ENCODE measurements around the gene ABCC10. TPM values are rescaled to one million over a fixed set of nuclear protein-coding genes. Genes with fewer than 3 reads are reported as not detected.
A peak's percentile ranks its signal among the peaks of the same experiment; 100 is the strongest.

Gene ABCC10
- total and polyA plus RNA-seq, 10 of the 15 experiments (the other 5 are each of a cell fraction or from before 2014, with no cell fraction given), result 0.80 to 18.2 (median 6.4) TPM

GRCh38 chr6:43476746-43477145, 49.4 kb downstream of the ABCC10 start:
- no peak for TF ChIP-seq MYC (IDR thresholded peaks at IDR 0.05; ENCODE audit: insufficient read depth, insufficient read length, insufficient replicate concordance, low read length, severe bottlenecking)
- TF ChIP-seq NFYB (IDR thresholded peaks at IDR 0.05; ENCODE audit: insufficient read depth, low read depth, low read length), result no peak
- no peak for TF ChIP-seq SP1 (IDR thresholded peaks at IDR 0.05; ENCODE audit: low read depth, low read length)
- no peak for TF ChIP-seq ZBTB4 (CRISPR knock-in tag; IDR thresholded peaks at IDR 0.05)
- TF ChIP-seq MAX (IDR thresholded peaks at IDR 0.05; ENCODE audit: low read depth, low read length), result no peak
- no peak for TF ChIP-seq MTA3 (IDR thresholded peaks at IDR 0.05; ENCODE audit: borderline replicate concordance, low read length)
- TF ChIP-seq KLF5 (IDR thresholded peaks at IDR 0.05; ENCODE audit: partially characterized antibody), result no peak
- TF ChIP-seq FOS (IDR thresholded peaks at IDR 0.05; ENCODE audit: borderline replicate concordance, extremely low read depth, insufficient read length), result no peak
- no peak for TF ChIP-seq DPF2 (IDR thresholded peaks at IDR 0.05)
- TF ChIP-seq TCF7 (IDR thresholded peaks at IDR 0.05; ENCODE audit: borderline replicate concordance), result no peak
- no peak for TF ChIP-seq CBFB (IDR thresholded peaks at IDR 0.05; ENCODE audit: low read depth)
- no peak for TF ChIP-seq RBBP5 (conservative IDR thresholded peaks at IDR 0.05)
- ChIA-PET POLR2A (interaction anchor here (0.6 to 1.7 kb wide), 10 partner anchors 14 to 487 kb away, joined by 3 to 6 read pairs (median 3); no protein-coding TSS in a partner anchor), CTCF (interaction anchor here (0.6 to 1.4 kb wide), 4 partner anchors 30 to 750 kb away, joined by 3 to 10 read pairs (median 4); no protein-coding TSS in a partner anchor), RAD21 (ENCODE audit: unreplicated experiment) (interaction anchor here (1.1 to 1.2 kb wide), 2 partner anchors 24 to 40 kb away, joined by 3 read pairs; partner anchors contain the start of genes POLR1C and YIPF3), SMC1A (ENCODE audit: uncharacterized antibody, unreplicated experiment) (interaction anchor here (0.6 to 1.5 kb wide), 4 partner anchors 13 to 85 kb away, joined by 3 to 4 read pairs (median 3); no protein-coding TSS in a partner anchor)
- FAIRE-seq (no peak), DNase-seq (ENCODE audit: low read depth, low spot score) (no peak), ATAC-seq (peak; percentile 42)
- in situ Hi-C loops (cut with MboI) (no loop called here), intact Hi-C loops (cut with micrococcal nuclease; ENCODE audit: unreplicated experiment) (no loop called here)
- Histone ChIP-seq H3K9me3 (replicated peaks; ENCODE audit: control insufficient read depth, insufficient read depth, low read length) (no peaks in the 10 kb centered on the region), H3K27me3 (replicated peaks in 1 of 2; ENCODE audit: control insufficient read depth in 2 of 2, insufficient read depth in 2 of 2, low read length in 1 of 2) (no peaks in the 10 kb centered on the region), H3K27ac (ENCODE audit: control insufficient read depth, insufficient read depth) (no peak overlapping the region), H3K4me3 (peak overlapping the region; percentile 91; the same call in 1 of the 2 replicates), H3K79me2 (ENCODE audit: control insufficient read depth, insufficient read depth, low read length) (peaks cover 8% of the 10 kb centered on the region), H3K4me2 (ENCODE audit: control insufficient read depth, insufficient read depth) (peak overlapping the region; percentile 66), H3K36me3 (ENCODE audit: control insufficient read depth in 2 of 2, insufficient read depth in 2 of 2, low read length in 1 of 2) (no peaks in the 10 kb centered on the region), H2AFZ (ENCODE audit: control insufficient read depth, low read depth, low read length) (peak overlapping the region; percentile 96), H3K9ac (ENCODE audit: control insufficient read depth, insufficient read depth, low read length) (0 out of 2 replicates have a peak overlapping the region, but pooled peaks have one; percentile 82), H3K4me1 (ENCODE audit: control insufficient read depth, insufficient read depth, low read length) (peaks cover 4% of the 10 kb centered on the region), H4K20me1 (ENCODE audit: control insufficient read depth, insufficient read depth) (no peaks in the 10 kb centered on the region)
- BruUV-seq (replicated peaks), result no TSS peak
- WGBS (ENCODE audit: insufficient coverage, insufficient replicate concordance, low lambda C conversion rate, missing lambda C conversion rate), result 45% methylated on average over 2 of the region's 2 CpGs

All from GM12878 (cell line).